Activated T-cell treated with anti-CD3 and anti-CD28 coated beads, Interleukin-2, amount 50 U/mL, for 4 hours (primary cell): ENCODE measurements around the gene HBP1. TPM values are rescaled to one million over a fixed set of nuclear protein-coding genes. Genes with fewer than 3 reads are reported as not detected.
"Not testable (repeated sequence)": the region's sequence is repeated elsewhere in the genome, so short reads cannot be mapped to it uniquely, and the experiment has no call there.

ENCODE experiments used
- ATAC-seq, 2 donors: fragments of 200-7000 bp; cut with Tn5 transposase; one replicate each; pipeline ENCODE4 v1.10.0; 2021
- DNase-seq: peaks from one replicate; pipeline ENCODE4 v3.0.0-alpha.2; 2020
- H3K27me3 Mint-ChIP-seq: one replicate; pipeline ENCODE4 v1.8.0; 2021; ENCODE audit warnings: low read depth, mixed read lengths
- H3K36me3 Mint-ChIP-seq: one replicate; pipeline ENCODE4 v1.8.0; 2022; ENCODE audit warnings: mixed read lengths; ENCODE audit not compliant: insufficient read depth
- H3K4me1 Mint-ChIP-seq: one replicate; pipeline ENCODE4 v1.8.0; 2021; ENCODE audit warnings: low read depth, mixed read lengths
- H3K4me3 Mint-ChIP-seq: one replicate; pipeline ENCODE4 v1.8.0; 2021; ENCODE audit warnings: mild to moderate bottlenecking, moderate library complexity, mixed read lengths
- H3K9me3 Mint-ChIP-seq: one replicate; pipeline ENCODE4 v1.8.0; 2021; ENCODE audit warnings: mixed read lengths
- total RNA-seq, 3 donors: library from RNA; stranded (reverse); gene quantifications; one replicate each; pipeline ENCODE4 v1.2.1, GENCODE V29; 2021

The HBP1 gene
- total RNA-seq, 3 donors from 2014 or later, result 10.1 to 18.5 (median 16.2) TPM

DNA sequence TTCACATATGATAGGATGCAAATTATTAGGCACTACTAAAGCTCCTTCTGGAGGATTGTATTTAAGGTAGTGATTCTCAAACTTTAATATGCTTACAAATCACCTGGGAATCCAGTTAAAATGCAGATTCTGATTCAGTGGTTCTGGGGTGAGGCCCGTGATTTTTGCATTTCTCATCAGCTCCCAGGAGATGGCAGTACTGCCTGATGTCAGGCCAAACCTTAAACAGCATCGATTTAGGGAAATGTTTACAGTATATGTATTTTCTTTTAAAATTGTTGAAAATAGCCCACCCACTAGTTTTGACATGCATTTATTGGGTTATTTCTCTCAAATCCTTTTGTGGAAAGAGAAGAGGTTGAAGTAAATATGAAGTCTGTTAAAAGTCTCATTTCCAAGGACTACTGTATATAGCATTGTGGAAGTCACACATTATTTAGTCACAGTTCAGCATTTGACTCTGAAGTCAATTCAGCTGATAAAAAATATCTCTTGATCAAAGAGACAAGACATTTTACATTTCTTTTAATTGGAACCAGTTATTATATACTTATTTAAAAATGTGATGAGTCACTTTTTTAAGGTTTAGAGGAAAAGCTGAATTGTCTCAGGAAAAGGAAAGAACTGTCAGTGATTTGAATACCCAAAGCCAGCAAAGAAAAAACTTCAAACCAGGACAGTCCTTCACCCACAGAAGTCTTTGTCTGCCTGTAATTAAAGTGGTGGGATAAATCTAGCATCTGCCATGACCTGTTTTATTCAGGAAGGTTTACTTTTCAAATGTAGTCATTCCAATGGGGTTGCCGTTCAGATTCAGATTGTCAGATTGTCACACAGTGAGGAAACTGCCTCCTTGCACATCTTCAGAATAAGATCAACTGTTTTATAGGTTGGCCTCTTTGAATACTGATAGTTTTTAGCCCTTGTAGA, 21.1 kb upstream of the HBP1 start:
- ATAC-seq, result peak; percentile 70 to 79
- H3K9me3 Mint-ChIP-seq, result no peaks in the 10 kb centered on the region
- no peak for DNase-seq
- peaks cover 5% of the 10 kb centered on the region for H3K4me1 Mint-ChIP-seq
- H3K36me3 Mint-ChIP-seq, result no peaks in the 10 kb centered on the region
- no peaks in the 10 kb centered on the region for H3K27me3 Mint-ChIP-seq
- no peak overlapping the region for H3K4me3 Mint-ChIP-seq

DNA sequence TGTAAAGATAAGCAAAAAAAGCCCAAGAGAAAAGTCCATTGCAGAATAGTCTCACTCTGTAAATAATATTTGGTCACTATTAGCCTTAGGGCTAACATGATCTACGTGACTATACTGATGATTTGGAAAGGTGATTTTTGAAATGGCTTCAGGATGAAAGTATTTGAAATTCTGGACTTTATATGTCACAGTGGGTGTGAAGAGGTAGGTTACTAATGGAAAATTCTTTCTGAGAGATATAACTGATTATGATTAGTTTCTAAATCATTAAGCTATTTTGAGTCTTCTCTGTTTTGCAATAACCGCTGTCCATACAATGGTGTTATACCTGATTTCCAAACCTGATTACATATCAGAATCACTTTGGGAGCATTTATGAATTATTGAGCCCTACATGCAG, 20.1 kb upstream of the HBP1 start:
- DNase-seq (no peak), ATAC-seq (no peak)
- H3K27me3 Mint-ChIP-seq, result no peaks in the 10 kb centered on the region
- peaks cover 5% of the 10 kb centered on the region for H3K4me1 Mint-ChIP-seq
- H3K36me3 Mint-ChIP-seq, result no peaks in the 10 kb centered on the region
- no peaks in the 10 kb centered on the region for H3K9me3 Mint-ChIP-seq
- no peak overlapping the region for H3K4me3 Mint-ChIP-seq

DNA sequence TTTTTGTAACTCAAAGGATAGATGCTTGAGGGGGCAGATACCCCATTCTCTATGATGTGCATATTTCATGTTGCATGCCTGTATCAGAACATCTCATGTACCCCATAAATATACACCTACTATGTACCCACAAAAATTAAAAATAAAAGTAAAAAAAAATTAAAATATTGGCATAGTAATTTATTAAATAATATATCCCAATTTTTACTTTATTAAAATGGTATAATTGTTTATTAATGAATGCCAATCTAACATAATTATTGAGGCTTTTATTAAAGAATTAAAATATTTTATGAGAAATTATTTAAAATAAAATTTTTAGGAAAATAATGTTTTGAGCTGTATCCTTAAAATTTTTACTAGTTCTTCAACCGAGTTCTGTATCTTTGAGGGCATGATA, 18.9 kb upstream of the HBP1 start:
- Mint-ChIP-seq H3K9me3 (no peaks in the 10 kb centered on the region), H3K27me3 (no peaks in the 10 kb centered on the region), H3K4me3 (no peak overlapping the region), H3K36me3 (no peaks in the 10 kb centered on the region), H3K4me1 (peaks cover 5% of the 10 kb centered on the region)
- no peak for DNase-seq
- ATAC-seq, result no peak

DNA sequence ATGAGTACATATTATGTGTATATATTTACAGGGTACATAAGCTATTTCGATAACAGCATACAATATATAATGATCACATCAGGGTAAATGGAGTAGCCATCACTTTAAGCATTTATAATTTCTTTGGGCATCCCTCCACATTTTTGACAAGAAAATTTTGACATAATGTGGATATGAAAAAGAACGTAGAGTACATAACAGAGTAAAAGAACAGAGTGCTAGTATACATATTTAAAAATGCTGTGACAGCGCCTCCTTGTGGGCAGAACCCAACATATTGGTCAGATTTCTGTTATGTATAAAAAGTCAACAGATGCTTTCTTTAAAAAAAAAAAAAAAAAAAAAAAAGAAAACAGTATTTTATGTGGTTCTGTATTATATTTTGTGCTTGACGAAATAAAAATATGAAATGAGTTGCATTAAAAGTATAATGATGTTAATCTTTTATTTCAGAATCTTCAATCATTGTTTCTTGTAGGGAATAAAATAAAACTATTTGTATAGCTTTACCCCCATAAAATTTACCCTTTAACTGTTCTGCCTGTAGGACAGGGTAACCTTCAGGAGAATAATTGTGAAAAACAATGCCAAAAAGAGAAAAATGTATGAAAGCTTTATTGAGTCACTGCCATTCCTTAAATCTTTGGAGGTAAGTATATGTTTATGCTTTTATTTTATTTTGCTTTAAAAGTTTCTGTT, 18.3 kb upstream of the HBP1 start:
- Mint-ChIP-seq H3K36me3 (no peaks in the 10 kb centered on the region), H3K4me3 (no peak overlapping the region), H3K27me3 (no peaks in the 10 kb centered on the region), H3K9me3 (no peaks in the 10 kb centered on the region), H3K4me1 (peaks cover 5% of the 10 kb centered on the region)
- DNase-seq (peak; percentile 76), ATAC-seq (peak; percentile 57 to 73)

DNA sequence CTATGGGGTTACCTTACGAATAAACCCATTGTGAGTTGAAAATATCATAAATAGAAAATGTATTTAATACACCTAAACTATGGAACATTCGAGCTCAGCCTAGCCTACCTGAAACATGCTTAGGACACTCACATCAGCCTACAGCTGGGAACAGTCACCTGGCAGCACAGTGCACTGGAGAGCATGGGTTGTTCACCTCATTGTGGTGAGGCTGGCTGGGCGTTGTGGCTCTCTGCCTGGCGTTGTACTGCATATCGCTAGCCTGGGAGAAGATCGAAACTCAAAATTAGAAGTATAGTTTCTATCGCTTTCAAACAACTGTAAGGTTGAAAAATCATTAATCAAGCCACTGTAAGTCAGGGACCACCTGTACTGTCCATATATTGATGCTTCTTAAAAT, 17.3 kb upstream of the HBP1 start:
- ATAC-seq (no peak), DNase-seq (no peak)
- Mint-ChIP-seq H3K27me3 (no peaks in the 10 kb centered on the region), H3K4me3 (no peak overlapping the region), H3K36me3 (no peaks in the 10 kb centered on the region), H3K4me1 (peaks cover 5% of the 10 kb centered on the region), H3K9me3 (no peaks in the 10 kb centered on the region)

DNA sequence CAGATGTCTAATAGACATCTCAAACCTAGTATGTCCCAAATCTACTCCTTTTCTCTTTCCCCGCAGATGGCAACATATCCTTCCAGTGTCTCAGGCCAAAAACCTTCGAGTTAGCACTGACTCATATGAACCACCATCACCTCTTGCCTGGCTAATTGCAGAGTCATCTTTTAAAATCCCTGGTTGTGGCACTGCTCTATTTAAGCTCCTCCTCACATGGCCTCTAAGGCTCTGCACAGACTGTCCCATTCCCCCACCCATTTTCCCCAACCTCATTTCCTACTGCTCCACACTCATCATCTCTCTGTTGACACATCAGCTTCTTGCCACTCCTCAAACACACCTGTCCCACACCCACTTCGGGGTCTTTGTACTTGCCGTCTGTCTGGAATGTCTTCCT, 16.8 kb upstream of the HBP1 start:
- H3K9me3 Mint-ChIP-seq, result no peaks in the 10 kb centered on the region
- no peaks in the 10 kb centered on the region for H3K36me3 Mint-ChIP-seq
- H3K4me1 Mint-ChIP-seq, result peaks cover 5% of the 10 kb centered on the region
- H3K4me3 Mint-ChIP-seq, result no peak overlapping the region
- H3K27me3 Mint-ChIP-seq, result no peaks in the 10 kb centered on the region
- ATAC-seq (no peak), DNase-seq (no peak)

DNA sequence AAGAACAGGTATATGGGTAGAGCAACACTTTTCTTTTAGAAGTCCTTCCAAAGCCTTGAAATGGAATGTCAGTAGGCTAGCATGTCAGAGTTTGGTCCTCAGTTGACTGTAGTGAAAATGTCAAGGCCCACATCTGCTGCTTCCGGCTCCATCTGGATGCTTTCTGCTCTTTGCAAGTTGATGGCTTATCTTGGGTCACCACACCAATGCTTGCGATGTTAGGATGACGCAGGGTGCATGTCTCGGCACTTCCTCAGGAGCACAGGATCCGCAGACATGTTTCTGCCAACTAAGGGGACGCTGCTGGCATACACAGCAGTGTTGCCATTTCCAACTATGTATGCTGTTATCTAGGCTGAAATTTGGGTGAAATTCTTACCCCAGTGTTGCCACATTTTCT, 14.0 kb upstream of the HBP1 start:
- no peaks in the 10 kb centered on the region for H3K27me3 Mint-ChIP-seq
- H3K9me3 Mint-ChIP-seq, result no peaks in the 10 kb centered on the region
- no peak overlapping the region for H3K4me3 Mint-ChIP-seq
- ATAC-seq, result no peak
- no peaks in the 10 kb centered on the region for H3K4me1 Mint-ChIP-seq
- no peak for DNase-seq
- no peaks in the 10 kb centered on the region for H3K36me3 Mint-ChIP-seq

DNA sequence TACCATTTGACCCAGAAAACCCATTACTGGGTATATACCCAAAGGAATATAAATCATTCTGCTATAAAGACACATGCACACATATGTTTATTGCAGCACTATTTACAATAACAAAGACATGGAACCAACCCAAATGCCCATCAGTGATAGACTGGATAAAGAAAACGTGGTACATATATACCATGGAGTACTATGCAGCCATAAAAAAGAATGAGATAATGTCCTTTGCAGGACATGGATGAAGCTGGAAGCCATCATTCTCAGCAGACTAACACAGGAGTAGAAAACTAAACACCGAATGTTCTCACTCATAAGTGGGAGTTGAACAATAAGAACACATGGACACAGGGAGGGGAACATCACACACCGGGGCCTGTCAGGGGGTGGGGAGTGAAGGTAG, 13.1 kb upstream of the HBP1 start:
- not testable (repeated sequence) for H3K4me1 Mint-ChIP-seq, ATAC-seq, H3K4me3 Mint-ChIP-seq, DNase-seq, H3K9me3 Mint-ChIP-seq, H3K36me3 Mint-ChIP-seq, H3K27me3 Mint-ChIP-seq

DNA sequence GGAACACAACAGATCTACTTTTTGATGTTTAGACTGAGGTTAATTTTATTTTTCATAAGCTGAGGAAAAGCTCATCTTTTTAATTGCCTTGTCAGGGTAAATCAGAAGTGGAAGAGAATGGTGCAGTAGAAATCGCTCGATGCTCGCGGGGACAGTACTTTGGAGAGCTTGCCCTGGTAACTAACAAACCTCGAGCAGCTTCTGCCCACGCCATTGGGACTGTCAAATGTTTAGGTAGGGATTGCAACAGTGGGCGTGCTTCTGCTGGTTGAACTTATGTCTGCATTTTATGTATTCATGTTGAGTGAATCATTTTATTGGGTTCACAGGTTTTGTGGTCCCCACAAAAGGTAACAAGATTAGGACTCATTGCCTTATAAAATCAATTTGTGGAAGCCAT, 11.7 kb upstream of the HBP1 start:
- DNase-seq, result no peak
- H3K36me3 Mint-ChIP-seq, result no peaks in the 10 kb centered on the region
- no peak overlapping the region for H3K4me3 Mint-ChIP-seq
- H3K27me3 Mint-ChIP-seq, result no peaks in the 10 kb centered on the region
- H3K9me3 Mint-ChIP-seq, result no peaks in the 10 kb centered on the region
- ATAC-seq, result no peak
- H3K4me1 Mint-ChIP-seq, result no peaks in the 10 kb centered on the region

DNA sequence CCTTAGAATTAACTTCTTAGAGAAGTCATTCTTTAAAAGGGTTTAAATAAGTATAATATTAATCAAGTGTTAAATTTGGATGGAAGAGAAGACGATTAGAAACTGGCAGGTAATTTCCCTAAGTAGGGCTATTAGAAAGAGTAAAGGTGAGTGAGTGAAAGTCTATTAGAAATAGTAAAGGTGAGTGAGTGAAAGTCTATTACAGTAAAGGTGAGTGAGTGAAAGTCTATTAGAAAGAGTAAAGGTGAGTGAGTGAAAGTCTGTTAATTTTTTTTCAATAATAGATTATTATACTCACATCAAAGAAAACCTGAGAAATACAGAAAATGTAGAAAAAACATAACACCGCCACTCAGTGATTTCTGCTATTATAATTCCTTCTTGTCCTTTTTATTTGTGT, 10.8 kb upstream of the HBP1 start:
- Mint-ChIP-seq H3K36me3 (no peaks in the 10 kb centered on the region), H3K27me3 (no peaks in the 10 kb centered on the region), H3K4me1 (no peaks in the 10 kb centered on the region), H3K4me3 (no peak overlapping the region), H3K9me3 (no peaks in the 10 kb centered on the region)
- no peak for DNase-seq
- no peak for ATAC-seq

DNA sequence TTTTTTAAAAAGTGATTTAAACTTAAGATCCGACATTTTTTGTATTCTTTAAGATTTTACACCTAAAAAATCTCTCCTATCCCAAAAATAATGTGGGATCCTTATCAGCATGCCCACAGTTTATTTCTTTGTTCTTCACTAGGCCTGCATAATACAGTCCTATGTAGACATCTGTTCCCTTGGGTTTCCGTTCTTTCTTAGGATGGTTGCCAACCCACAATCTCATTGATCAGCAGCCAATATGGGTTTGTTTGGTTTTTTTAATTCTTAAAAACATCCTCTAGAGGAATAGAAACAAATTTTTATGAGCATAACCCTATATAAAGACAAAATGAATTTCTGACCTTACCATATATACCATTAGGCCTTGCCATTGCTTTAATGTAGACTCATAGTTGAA, 8.4 kb upstream of the HBP1 start:
- no peaks in the 10 kb centered on the region for H3K4me1 Mint-ChIP-seq
- no peak overlapping the region for H3K4me3 Mint-ChIP-seq
- H3K9me3 Mint-ChIP-seq, result no peaks in the 10 kb centered on the region
- no peak for ATAC-seq
- no peak for DNase-seq
- no peaks in the 10 kb centered on the region for H3K36me3 Mint-ChIP-seq
- peaks cover 3% of the 10 kb centered on the region for H3K27me3 Mint-ChIP-seq

DNA sequence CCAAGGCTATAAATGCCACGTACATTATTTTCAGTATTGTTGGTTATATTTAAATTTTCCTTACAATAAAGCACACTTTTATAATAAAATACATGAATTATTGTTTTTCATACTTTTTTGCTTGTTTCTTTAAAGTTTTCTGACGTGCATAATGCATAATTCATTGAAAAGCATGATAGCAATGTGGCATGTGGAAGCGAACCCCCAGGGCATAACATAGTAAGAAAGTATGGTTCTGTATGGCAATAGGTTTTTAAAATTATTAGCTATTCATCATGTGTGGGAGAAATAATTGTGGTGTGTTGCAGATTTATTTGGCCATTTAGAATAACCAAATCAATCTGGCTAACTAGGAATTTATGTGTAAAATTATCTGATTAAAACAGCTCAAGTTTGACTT, 7.4 kb upstream of the HBP1 start:
- H3K36me3 Mint-ChIP-seq, result no peaks in the 10 kb centered on the region
- DNase-seq (no peak), ATAC-seq (no peak)
- peaks cover 4% of the 10 kb centered on the region for H3K4me1 Mint-ChIP-seq
- H3K4me3 Mint-ChIP-seq, result no peak overlapping the region
- peaks cover 3% of the 10 kb centered on the region for H3K27me3 Mint-ChIP-seq
- no peaks in the 10 kb centered on the region for H3K9me3 Mint-ChIP-seq

DNA sequence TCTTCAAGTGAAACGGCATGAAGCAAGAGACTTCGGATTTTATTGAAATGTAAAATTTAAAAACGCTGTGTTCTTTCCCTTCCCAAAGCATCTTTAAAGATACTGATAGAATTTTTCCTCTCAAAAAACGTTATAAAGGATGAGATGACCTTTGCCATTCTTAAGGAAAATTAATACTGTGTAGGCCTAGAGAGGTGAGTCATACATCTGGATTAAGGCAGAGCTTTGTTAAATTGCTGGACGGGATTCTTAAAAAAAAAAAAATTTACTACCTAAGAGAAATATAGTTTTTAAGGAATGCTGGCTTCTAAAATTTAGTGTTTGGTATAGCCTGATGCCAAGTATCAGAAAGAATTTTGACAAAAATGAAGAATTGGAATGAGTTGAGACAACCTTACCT, 6.3 kb upstream of the HBP1 start:
- Mint-ChIP-seq H3K4me1 (peaks cover 13% of the 10 kb centered on the region), H3K36me3 (no peaks in the 10 kb centered on the region), H3K27me3 (peaks cover 3% of the 10 kb centered on the region), H3K9me3 (no peaks in the 10 kb centered on the region), H3K4me3 (no peak overlapping the region)
- DNase-seq (no peak), ATAC-seq (no peak)

DNA sequence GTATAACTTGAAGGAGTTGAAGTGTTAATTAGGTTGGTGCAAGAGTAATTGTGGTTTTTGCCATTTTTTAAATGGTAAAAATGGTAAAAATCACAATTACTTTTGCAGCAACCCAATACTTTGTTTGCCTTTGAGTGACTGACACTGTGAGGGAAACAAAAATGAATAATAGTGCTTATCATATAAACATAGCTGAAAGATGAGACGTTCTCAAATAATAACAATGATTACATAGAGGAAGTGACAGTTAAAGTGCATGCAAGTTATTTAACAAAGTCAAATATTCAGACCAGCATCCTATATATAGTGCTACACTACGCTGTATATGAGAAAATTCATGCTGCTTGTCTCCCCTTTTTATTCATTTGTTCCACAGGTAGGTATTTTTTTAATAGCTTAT, 4.7 kb upstream of the HBP1 start:
- H3K36me3 Mint-ChIP-seq, result no peaks in the 10 kb centered on the region
- no peak for DNase-seq
- ATAC-seq, result no peak
- no peak overlapping the region for H3K4me3 Mint-ChIP-seq
- peaks cover 3% of the 10 kb centered on the region for H3K27me3 Mint-ChIP-seq
- no peaks in the 10 kb centered on the region for H3K9me3 Mint-ChIP-seq
- H3K4me1 Mint-ChIP-seq, result peaks cover 15% of the 10 kb centered on the region

DNA sequence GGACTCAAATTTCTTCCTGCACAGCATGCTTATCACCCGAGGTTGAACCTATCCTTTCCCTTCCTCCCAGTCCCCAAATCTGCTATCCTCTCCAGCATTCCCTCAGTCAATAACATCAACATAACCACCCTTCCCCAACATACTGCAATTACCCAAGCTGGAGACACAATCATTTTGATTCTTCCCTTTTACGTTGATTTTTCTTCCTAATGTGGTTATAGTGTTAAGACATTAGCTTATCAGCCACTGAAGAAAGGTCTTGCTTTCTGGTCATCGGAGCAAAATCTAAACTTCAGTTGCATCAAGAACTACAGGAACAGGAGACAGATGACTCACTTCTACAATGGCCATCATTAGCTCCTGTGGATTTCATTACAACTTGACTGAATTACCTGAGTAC, 3.5 kb upstream of the HBP1 start:
- Mint-ChIP-seq H3K9me3 (no peaks in the 10 kb centered on the region), H3K4me3 (no peak overlapping the region), H3K36me3 (no peaks in the 10 kb centered on the region), H3K27me3 (peaks cover 3% of the 10 kb centered on the region), H3K4me1 (peaks cover 19% of the 10 kb centered on the region)
- ATAC-seq (no peak), DNase-seq (no peak)
